Measurements from ENCODE around the gene CPM. TPM values are rescaled to one million over a fixed set of nuclear protein-coding genes. Genes with fewer than 3 reads are reported as not detected.

CPM gene
- total and polyA plus RNA-seq, 2 of the 4 experiments (the other 2 are of a cell fraction), result 2.0 to 8.8 TPM

- POLR2A ChIA-PET (ENCODE audit: unreplicated experiment), result no interaction called here
- dilution Hi-C loops (cut with HindIII; ENCODE audit: low sequenced_read_pairs, unreplicated experiment), result no loop called here
- no peaks in the 10 kb centered on the region for H3K36me3 ChIP-seq (ENCODE audit: control insufficient read depth, insufficient read depth, low read length)
These were observed 61.6 kb downstream of the CPM start for GRCh38 chr12:68871396-68871795.

More at GRCh38 chr12:68871396-68871795, 61.6 kb downstream of the CPM start:
- Histone ChIP-seq H4K20me1 (ENCODE audit: insufficient read depth, low read length) (no peaks in the 10 kb centered on the region), H2BK5ac (ENCODE audit: low read depth, low read length, poor library complexity, severe bottlenecking) (no peak overlapping the region), H2AFZ (replicated peaks; ENCODE audit: low read length, poor library complexity) (no peak overlapping the region), H3K9me3 (ENCODE audit: control insufficient read depth, insufficient read depth, low read length) (no peaks in the 10 kb centered on the region), H2AK5ac (ENCODE audit: low read depth, low read length) (no peak overlapping the region), H4K8ac (ENCODE audit: low read depth in 2 of 2, low read length in 2 of 2) (no peak overlapping the region), H3K4me3 (ENCODE audit: insufficient read depth, low read depth, low read length) (no peak overlapping the region), H3K14ac (replicated peaks; ENCODE audit: low read depth, low read length) (no peak overlapping the region), H3K56ac (ENCODE audit: extremely low read depth, insufficient read depth, low read length) (no peak overlapping the region), H4K5ac (ENCODE audit: low read depth, low read length) (no peak overlapping the region), H3K79me1 (ENCODE audit: low read depth in 1 of 2, low read length in 2 of 2) (no peaks in the 10 kb centered on the region), H3K18ac (ENCODE audit: low read depth, low read length) (no peak overlapping the region), H2BK120ac (ENCODE audit: low read depth, low read length) (no peak overlapping the region), H3K27me3 (ENCODE audit: control insufficient read depth, insufficient read depth, low read length) (no peaks in the 10 kb centered on the region; the same call in 1 of the 2 replicates), H3K23ac (ENCODE audit: low read depth, low read length) (no peak overlapping the region), H3K4ac (ENCODE audit: low read depth, low read length) (no peak overlapping the region), H3K27ac (ENCODE audit: insufficient read depth, low read length) (no peak overlapping the region), H2BK15ac (ENCODE audit: low read depth, low read length) (no peak overlapping the region), H4K91ac (ENCODE audit: insufficient read depth, low read depth, low read length) (no peak overlapping the region), H3K4me2 (ENCODE audit: low read depth, low read length) (no peak overlapping the region), H2AK9ac (replicated peaks; ENCODE audit: low read depth, low read length, poor library complexity) (no peak overlapping the region), H3K9ac (ENCODE audit: low read depth, low read length) (no peak overlapping the region), H3K9me1 (ENCODE audit: insufficient read depth, low read length) (no peaks in the 10 kb centered on the region), H3K4me1 (ENCODE audit: control insufficient read depth, insufficient read depth, low read length) (no peaks in the 10 kb centered on the region), H2BK20ac (ENCODE audit: low read depth, low read length) (no peak overlapping the region)
- 100% methylated on average over 1 of the region's 8 CpGs; no CpG with 5 or more reads in 1 of the 2 experiments for WGBS, 2 experiments (ENCODE audit: extremely low coverage in 2 of 2, insufficient read length in 1 of 2)
- TF ChIP-seq RFX5 (IDR thresholded peaks at IDR 0.05; ENCODE audit: low read depth, low read length) (no peak), CEBPB (IDR thresholded peaks at IDR 0.05; ENCODE audit: low read depth, low read length) (no peak), SMC3 (IDR thresholded peaks at IDR 0.05; ENCODE audit: low read depth, low read length) (no peak), FOS (IDR thresholded peaks at IDR 0.05; ENCODE audit: low read depth, low read length) (no peak), NFE2L2 (IDR thresholded peaks at IDR 0.05; ENCODE audit: low read depth, low read length) (no peak), CHD1 (IDR thresholded peaks at IDR 0.05; ENCODE audit: low read depth, low read length) (no peak), MXI1 (IDR thresholded peaks at IDR 0.05; ENCODE audit: borderline replicate concordance, low read depth, low read length) (no peak), ELK1 (IDR thresholded peaks at IDR 0.05; ENCODE audit: borderline replicate concordance, low read depth, low read length) (no peak), MAFK (IDR thresholded peaks at IDR 0.05; ENCODE audit: low read depth, low read length) (no peak), MAZ (IDR thresholded peaks at IDR 0.05; ENCODE audit: borderline replicate concordance, low read depth, low read length) (no peak), POLR2A (IDR thresholded peaks at IDR 0.05; ENCODE audit: low read depth, low read length) (no peak), RCOR1 (IDR thresholded peaks at IDR 0.05; ENCODE audit: insufficient replicate concordance, low read length) (no peak), RAD21 (IDR thresholded peaks at IDR 0.05; ENCODE audit: low read length) (no peak)
- in situ Hi-C loops (cut with MboI; ENCODE audit: low sequenced_read_pairs) (loop anchor here (5.0 kb wide), 1 partner anchor 201 kb away; no protein-coding TSS in a partner anchor), intact Hi-C loops (cut with micrococcal nuclease) (no loop called here)
- CTCF ChIA-PET, result no interaction called here
- ATAC-seq (ENCODE audit: low read depth) (no peak), DNase-seq (no peak)
- BruUV-seq (replicated peaks), result no TSS peak
